Measurements from ENCODE around the gene C10orf105. TPM values are rescaled to one million over a fixed set of nuclear protein-coding genes. Genes with fewer than 3 reads are reported as not detected.
A peak's percentile ranks its signal among the peaks of the same experiment; 100 is the strongest.

The C10orf105 gene
- total RNA-seq, 1 experiment from 2014 or later: not detected

DNA sequence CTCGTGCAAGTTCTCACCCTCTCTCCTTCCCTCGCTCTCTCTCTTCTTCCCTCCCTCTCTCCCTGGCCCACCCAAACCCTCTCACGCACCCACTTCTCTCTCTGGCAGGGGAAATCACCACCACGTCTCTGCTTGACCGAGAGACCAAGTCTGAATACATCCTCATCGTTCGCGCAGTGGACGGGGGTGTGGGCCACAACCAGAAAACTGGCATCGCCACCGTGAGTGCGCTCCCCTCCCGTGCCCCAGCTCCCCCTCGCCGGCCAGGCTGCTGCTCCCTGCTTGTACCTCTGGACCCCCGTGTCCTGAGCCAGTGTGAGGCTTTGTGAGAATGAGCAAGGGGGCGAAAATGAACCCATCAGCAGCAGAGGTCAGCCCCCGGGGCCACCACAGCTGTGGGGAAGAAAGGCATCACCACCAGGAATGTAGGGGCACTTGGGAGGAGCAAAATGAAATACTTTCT is 25.5 kb downstream of the C10orf105 start:
- DNase-seq (ENCODE audit: low read depth): no peak
- in situ Hi-C loops (cut with HindIII; ENCODE audit: low pct_unique_long_range_greater_than_20kb, low sequenced_read_pairs): no loop called here

- peak; percentile 32 for DNase-seq (ENCODE audit: low read depth)
- in situ Hi-C loops (cut with HindIII; ENCODE audit: low pct_unique_long_range_greater_than_20kb, low sequenced_read_pairs): no loop called here
Measured at GRCh38 chr10:71693377-71693776, 26.2 kb downstream of the C10orf105 start.

DNA sequence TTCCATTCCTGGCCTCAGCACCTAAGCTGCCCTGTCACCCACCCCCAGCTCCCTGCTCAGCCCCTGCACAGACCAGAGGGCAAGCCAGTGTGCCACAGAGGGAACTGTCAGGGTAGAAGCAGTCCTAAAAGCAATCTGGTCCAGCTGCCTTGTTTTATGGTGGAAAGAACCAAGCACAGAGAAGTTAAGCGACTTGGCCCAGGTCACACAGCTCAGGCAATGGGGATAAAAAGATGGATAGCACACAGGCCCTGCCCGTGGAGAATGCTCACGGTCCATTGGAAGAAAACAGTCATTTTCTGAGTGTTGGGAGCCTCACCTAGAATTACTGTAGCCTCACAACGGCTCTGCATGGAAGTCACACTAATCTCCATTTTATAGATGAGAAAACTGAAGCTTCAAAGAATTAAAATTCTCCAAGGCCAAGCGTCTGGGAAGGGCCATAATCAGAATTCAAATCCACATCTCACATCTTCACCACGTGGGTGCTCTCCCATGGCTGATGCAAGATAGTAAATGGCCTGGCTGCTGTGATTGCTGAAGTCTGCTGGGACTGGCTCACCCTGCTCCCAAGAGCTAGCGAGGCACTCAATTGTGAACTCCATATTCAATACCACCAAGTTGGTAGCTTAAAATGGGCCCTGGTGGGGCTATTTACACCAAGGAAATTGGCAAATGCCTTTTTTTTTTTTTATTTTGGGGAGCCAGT is 26.8 kb downstream of the C10orf105 start:
- in situ Hi-C loops (cut with HindIII; ENCODE audit: low pct_unique_long_range_greater_than_20kb, low sequenced_read_pairs): no loop called here
- DNase-seq (ENCODE audit: low read depth): no peak

- DNase-seq (ENCODE audit: low read depth): no peak
- in situ Hi-C loops (cut with HindIII; ENCODE audit: low pct_unique_long_range_greater_than_20kb, low sequenced_read_pairs): no loop called here
Measured at GRCh38 chr10:71691405-71691804, 28.2 kb downstream of the C10orf105 start.

DNA sequence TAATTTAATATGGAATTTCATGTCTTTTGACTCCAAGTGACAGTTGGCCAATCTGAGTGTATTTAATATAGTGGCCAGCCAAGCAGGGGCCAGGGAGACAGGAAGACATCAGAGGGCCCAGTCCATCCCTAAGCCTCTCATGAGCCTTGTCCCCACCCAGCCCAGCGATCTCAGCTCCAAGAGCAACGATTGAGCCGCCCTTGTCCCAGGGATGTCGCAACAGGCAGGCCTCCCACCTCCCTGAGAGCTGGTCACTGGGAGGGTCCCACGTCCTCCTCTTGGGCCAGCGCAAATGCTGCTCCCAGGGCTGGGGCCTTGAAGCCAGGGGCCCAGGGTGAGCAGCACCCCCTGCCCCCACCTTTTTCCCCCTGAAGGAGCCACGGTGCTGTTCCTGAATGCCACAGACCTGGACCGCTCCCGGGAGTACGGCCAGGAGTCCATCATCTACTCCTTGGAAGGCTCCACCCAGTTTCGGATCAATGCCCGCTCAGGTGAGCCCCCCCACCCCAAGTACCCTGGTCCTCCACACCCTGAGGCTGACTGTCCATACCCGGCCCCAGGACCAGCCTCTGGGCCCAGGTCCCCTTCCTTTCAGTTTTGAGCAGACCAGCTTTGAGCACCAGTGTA is 29.4 kb downstream of the C10orf105 start:
- in situ Hi-C loops (cut with HindIII; ENCODE audit: low pct_unique_long_range_greater_than_20kb, low sequenced_read_pairs): no loop called here
- DNase-seq (ENCODE audit: low read depth): no peak

- DNase-seq (ENCODE audit: low read depth): no peak
- in situ Hi-C loops (cut with HindIII; ENCODE audit: low pct_unique_long_range_greater_than_20kb, low sequenced_read_pairs): no loop called here
Measured at GRCh38 chr10:71688256-71688655, 31.3 kb downstream of the C10orf105 start.

GRCh38 chr10:71687480-71687879 is 32.1 kb downstream of the C10orf105 start:
- in situ Hi-C loops (cut with HindIII; ENCODE audit: low pct_unique_long_range_greater_than_20kb, low sequenced_read_pairs): no loop called here

GRCh38 chr10:71687077-71687476 is 32.5 kb downstream of the C10orf105 start:
- in situ Hi-C loops (cut with HindIII; ENCODE audit: low pct_unique_long_range_greater_than_20kb, low sequenced_read_pairs): no loop called here
- no peak for DNase-seq (ENCODE audit: low read depth)

More at GRCh38 chr10:71687480-71687879, 32.1 kb downstream of the C10orf105 start:
- no peak for DNase-seq (ENCODE audit: low read depth)

DNA sequence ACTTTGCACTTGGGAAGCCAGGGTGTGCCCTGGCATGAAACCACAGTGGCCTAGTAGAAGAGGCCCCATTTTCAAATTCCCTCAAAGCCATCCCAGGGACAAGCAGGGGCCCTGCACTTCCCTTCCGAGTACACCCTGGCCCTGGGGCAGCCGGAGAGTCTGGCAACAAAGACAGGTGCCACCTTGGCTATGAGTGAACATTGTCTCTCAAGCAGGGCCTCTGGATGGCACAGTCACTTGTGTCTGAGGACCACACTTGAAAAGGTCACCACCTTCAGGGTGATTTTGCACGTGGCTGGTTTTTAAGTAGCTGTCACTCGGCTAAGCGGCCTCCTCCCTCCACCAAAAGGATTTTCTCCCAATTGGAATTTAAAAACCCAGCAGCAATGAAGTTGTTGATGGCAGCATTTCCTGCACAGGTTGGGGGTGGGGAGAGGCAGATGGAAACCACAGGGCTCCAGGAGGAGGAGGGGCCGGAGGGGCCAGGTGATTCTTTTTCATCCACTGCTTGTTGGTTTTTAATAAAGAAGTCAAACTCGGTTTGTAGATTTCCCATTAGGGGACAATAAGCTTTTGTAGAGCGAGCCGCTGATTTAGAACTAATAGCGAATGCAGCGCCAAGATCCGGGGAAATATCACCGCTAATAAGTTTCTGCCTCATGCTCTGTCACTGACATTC is 33.9 kb downstream of the C10orf105 start:
- in situ Hi-C loops (cut with HindIII; ENCODE audit: low pct_unique_long_range_greater_than_20kb, low sequenced_read_pairs): no loop called here
- DNase-seq (ENCODE audit: low read depth): no peak

DNA sequence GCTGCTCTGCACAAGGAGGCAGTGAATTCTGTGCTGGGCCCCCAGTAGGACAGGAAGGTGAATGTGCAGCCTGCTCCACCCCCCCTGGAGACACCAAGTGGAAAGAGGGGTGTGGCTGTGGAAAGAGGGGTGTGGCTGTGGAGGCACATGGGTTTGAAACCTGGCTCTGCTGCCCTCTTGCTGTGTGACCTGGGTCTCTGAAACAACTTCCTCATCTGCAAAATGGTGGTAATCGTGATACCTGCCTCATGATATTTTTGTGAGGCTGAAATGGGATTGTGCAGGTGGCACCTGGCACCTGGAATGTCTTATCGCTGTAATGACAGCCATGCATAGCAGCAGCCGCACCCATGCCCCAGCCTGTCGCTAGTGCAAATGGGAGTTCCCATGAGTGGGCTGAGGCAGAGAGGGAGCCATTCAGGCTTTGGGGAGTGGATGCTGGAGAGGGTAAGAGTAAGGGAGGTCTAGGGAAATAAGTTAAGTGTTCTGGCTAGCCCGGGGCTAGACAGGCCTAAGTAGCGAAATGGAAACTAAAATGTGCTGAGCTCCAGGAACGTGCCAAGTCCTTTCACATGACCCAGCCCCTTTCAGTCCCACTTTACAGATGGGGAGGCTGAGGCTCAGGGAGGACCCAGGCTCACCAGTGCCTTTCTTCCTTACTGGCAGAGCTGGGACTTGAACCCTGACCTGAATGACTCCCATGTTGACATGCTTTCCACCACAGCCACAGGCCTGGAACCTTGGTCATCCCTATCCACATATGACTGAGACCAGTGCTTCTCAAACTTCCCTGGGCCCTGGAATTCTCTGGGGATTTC is 35.0 kb downstream of the C10orf105 start:
- in situ Hi-C loops (cut with HindIII; ENCODE audit: low pct_unique_long_range_greater_than_20kb, low sequenced_read_pairs): no loop called here
- DNase-seq (ENCODE audit: low read depth): no peak

GRCh38 chr10:71683301-71683700 is 36.3 kb downstream of the C10orf105 start:
- in situ Hi-C loops (cut with HindIII; ENCODE audit: low pct_unique_long_range_greater_than_20kb, low sequenced_read_pairs): no loop called here

GRCh38 chr10:71681977-71682376 is 37.6 kb downstream of the C10orf105 start:
- in situ Hi-C loops (cut with HindIII; ENCODE audit: low pct_unique_long_range_greater_than_20kb, low sequenced_read_pairs): no loop called here
- DNase-seq (ENCODE audit: low read depth): no peak

More at GRCh38 chr10:71683301-71683700, 36.3 kb downstream of the C10orf105 start:
- no peak for DNase-seq (ENCODE audit: low read depth)

DNA sequence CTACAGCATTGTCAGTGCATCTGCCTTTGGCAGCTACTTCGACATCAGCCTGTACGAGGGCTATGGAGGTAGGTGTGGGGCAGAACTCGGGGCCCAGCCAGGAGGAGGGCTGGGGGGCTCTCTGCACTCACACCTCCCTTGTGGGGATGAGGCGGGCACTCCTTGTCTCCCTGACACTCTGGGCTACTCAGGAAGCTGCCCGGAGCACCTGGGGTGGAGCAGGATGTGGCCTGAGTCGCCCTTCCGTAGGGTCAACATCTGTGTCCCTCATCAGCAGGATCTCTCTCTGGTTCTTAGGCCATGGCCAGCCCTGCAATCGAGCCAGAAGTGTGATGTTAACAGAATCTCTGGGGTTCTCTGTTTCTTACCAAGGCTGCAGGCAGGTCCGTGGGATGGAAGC is 40.2 kb downstream of the C10orf105 start:
- in situ Hi-C loops (cut with HindIII; ENCODE audit: low pct_unique_long_range_greater_than_20kb, low sequenced_read_pairs): no loop called here
- no peak for DNase-seq (ENCODE audit: low read depth)

- no peak for DNase-seq (ENCODE audit: low read depth)
- in situ Hi-C loops (cut with HindIII; ENCODE audit: low pct_unique_long_range_greater_than_20kb, low sequenced_read_pairs): no loop called here
Measured at GRCh38 chr10:71678057-71678805, 41.3 kb downstream of the C10orf105 start.

DNA sequence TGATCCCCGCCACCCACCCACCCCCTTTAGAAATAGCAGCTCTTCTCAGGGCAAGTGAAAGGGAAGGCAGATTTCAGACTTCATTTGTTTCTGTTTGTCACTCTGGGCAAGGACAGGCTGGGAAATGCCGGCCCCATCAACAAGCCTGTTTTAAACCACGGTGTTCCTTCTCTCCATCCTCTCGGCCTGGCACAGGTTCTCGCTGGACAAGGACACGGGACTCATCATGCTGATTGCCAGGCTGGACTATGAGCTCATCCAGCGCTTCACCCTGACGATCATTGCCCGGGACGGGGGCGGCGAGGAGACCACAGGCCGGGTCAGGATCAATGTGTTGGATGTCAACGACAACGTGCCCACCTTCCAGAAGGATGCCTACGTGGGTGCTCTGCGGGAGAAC is 42.3 kb downstream of the C10orf105 start:
- no peak for DNase-seq (ENCODE audit: low read depth)
- in situ Hi-C loops (cut with HindIII; ENCODE audit: low pct_unique_long_range_greater_than_20kb, low sequenced_read_pairs): no loop called here

- in situ Hi-C loops (cut with HindIII; ENCODE audit: low pct_unique_long_range_greater_than_20kb, low sequenced_read_pairs): no loop called here
Measured at GRCh38 chr10:71675295-71675970, 44.1 kb downstream of the C10orf105 start.

More at GRCh38 chr10:71675295-71675970, 44.1 kb downstream of the C10orf105 start:
- no peak for DNase-seq (ENCODE audit: low read depth)

All from Caki2 (cell line).